Measurements from ENCODE around the gene CRYBA2. TPM values are rescaled to one million over a fixed set of nuclear protein-coding genes. Genes with fewer than 3 reads are reported as not detected.

CRYBA2 gene
- total RNA-seq, 1 donor from 2014 or later: not detected

DNA sequence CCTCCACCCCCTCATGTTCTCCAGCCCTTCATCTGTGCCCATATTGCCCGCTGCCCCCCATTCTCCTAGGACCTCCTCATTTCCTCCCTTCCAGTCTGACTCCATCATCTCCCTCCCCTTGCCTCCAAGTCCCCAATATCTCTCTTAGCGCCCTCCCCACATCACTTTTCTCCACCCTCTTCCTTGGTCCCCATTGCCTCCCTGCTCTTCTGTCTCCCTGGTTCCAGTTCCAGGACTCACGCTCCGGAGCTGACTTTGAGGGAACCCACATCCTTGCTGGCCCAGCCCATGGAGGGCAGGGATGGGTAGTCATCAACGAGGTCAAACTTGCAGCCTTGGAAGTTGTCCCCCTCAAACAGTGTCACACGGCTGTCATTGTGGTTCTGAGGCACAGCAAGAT, 2.6 kb downstream of the CRYBA2 start:
- H3K9me3 Mint-ChIP-seq: no peaks in the 10 kb centered on the region
- H3K36me3 Mint-ChIP-seq (ENCODE audit: low read depth): no peaks in the 10 kb centered on the region
- intact Hi-C loops (cut with micrococcal nuclease): no loop called here
- H3K27me3 Mint-ChIP-seq: peaks cover 76% of the 10 kb centered on the region
- H3K27ac Mint-ChIP-seq: no peak overlapping the region
- TF ChIP-seq, protein P1, sequence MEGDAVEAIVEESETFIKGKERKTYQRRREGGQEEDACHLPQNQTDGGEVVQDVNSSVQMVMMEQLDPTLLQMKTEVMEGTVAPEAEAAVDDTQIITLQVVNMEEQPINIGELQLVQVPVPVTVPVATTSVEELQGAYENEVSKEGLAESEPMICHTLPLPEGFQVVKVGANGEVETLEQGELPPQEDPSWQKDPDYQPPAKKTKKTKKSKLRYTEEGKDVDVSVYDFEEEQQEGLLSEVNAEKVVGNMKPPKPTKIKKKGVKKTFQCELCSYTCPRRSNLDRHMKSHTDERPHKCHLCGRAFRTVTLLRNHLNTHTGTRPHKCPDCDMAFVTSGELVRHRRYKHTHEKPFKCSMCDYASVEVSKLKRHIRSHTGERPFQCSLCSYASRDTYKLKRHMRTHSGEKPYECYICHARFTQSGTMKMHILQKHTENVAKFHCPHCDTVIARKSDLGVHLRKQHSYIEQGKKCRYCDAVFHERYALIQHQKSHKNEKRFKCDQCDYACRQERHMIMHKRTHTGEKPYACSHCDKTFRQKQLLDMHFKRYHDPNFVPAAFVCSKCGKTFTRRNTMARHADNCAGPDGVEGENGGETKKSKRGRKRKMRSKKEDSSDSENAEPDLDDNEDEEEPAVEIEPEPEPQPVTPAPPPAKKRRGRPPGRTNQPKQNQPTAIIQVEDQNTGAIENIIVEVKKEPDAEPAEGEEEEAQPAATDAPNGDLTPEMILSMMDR (IDR thresholded peaks at IDR 0.05): no peak
- peaks cover 14% of the 10 kb centered on the region for H3K4me1 Mint-ChIP-seq
- ChIA-PET CTCF (interaction anchor here (2.4 kb wide), 1 partner anchor 10 kb away, joined by 10 read pairs; no protein-coding TSS in a partner anchor), POLR2A (no interaction called here)
- DNase-seq: no peak
- H3K4me3 Mint-ChIP-seq: no peak overlapping the region
- ATAC-seq (ENCODE audit: low read depth): no peak

DNA sequence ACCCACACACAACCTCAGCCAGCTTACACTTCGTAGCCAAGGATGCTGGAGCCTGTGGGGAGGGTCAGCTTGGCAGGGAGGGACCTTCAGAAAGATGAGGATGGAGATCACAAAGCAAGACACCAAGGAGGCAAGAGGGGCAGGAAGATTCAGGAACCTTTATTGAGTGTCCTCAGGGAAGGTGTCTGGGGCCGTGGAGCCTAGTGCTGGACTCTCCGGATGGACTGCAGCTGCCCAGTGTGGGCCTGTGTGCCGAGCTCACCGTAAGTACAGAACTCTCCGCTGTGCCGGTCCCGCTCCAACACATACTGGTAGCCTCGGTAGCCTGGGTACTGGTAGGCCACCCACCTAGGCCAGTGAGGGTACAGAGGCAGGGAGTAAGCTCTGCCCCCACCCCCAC, 3.2 kb downstream of the CRYBA2 start:
- intact Hi-C loops (cut with micrococcal nuclease): no loop called here
- TF ChIP-seq, protein P1 (IDR thresholded peaks at IDR 0.05): no peak
- H3K4me3 Mint-ChIP-seq: no peak overlapping the region
- no peaks in the 10 kb centered on the region for H3K9me3 Mint-ChIP-seq
- no peaks in the 10 kb centered on the region for H3K36me3 Mint-ChIP-seq (ENCODE audit: low read depth)
- POLR2A ChIA-PET: no interaction called here
- CTCF ChIA-PET: interaction anchor here (1.1 to 2.4 kb wide), 2 partner anchors 9 to 30 kb away, joined by 3 to 10 read pairs; no protein-coding TSS in a partner anchor
- H3K27ac Mint-ChIP-seq: no peak overlapping the region
- peaks cover 12% of the 10 kb centered on the region for H3K4me1 Mint-ChIP-seq
- DNase-seq: no peak
- ATAC-seq (ENCODE audit: low read depth): no peak
- H3K27me3 Mint-ChIP-seq: peaks cover 74% of the 10 kb centered on the region

DNA sequence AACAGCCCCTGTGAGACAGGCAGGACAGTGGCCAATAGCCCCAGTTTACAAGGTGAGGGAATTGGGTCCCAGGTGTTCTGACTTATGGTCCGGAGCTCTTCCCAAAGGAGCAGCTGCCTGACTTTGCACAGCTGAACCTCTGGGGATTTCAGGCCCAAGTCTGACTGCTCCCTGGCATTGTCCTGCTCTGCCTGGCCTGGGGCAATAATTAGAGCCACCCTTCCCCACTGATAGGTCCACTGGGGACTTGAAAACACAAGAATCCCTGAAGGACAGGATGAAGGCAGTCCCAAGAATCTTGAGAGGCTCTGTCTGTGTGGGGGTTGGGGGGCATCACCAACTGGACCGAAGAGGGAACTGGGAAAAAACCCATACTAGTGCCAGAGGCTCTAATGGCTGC, 4.6 kb downstream of the CRYBA2 start:
- intact Hi-C loops (cut with micrococcal nuclease): no loop called here
- no peak overlapping the region for H3K4me3 Mint-ChIP-seq
- CTCF ChIA-PET: interaction anchor here (0.9 kb wide), 1 partner anchor 8 kb away, joined by 3 read pairs; no protein-coding TSS in a partner anchor
- POLR2A ChIA-PET: no interaction called here
- ATAC-seq (ENCODE audit: low read depth) (no peak), DNase-seq (no peak)
- peaks cover 11% of the 10 kb centered on the region for H3K4me1 Mint-ChIP-seq
- TF ChIP-seq, protein P1 (IDR thresholded peaks at IDR 0.05): no peak
- H3K9me3 Mint-ChIP-seq: no peaks in the 10 kb centered on the region
- no peak overlapping the region for H3K27ac Mint-ChIP-seq
- peaks cover 70% of the 10 kb centered on the region for H3K27me3 Mint-ChIP-seq
- H3K36me3 Mint-ChIP-seq (ENCODE audit: low read depth): no peaks in the 10 kb centered on the region

DNA sequence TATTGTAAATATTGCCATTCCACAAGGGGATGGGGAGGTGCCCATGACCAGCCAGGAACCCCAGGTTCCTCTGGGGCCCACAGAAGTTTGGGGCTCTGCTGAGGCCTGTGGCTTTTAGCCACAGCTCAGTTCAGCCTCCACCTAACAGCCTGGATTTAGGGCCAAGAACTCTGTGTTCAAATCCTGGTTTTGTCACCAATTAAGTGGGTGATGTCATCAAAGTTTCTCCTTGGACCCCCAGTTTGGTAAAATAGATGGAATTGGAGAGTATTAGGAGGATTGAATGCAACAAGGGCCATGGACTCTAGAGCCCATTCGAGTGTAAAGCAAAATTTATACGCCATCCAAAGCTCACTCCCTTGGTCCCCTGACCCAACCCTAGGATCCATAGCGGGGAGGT, 5.1 kb downstream of the CRYBA2 start:
- Mint-ChIP-seq H3K27me3 (peaks cover 75% of the 10 kb centered on the region), H3K36me3 (ENCODE audit: low read depth) (no peaks in the 10 kb centered on the region), H3K4me1 (peaks cover 10% of the 10 kb centered on the region), H3K9me3 (no peaks in the 10 kb centered on the region), H3K4me3 (no peak overlapping the region), H3K27ac (no peak overlapping the region)
- ChIA-PET POLR2A (no interaction called here), CTCF (interaction anchor here (0.9 kb wide), 1 partner anchor 8 kb away, joined by 3 read pairs; no protein-coding TSS in a partner anchor)
- ATAC-seq (ENCODE audit: low read depth): no peak
- TF ChIP-seq, protein P1 (IDR thresholded peaks at IDR 0.05): no peak
- DNase-seq: no peak
- intact Hi-C loops (cut with micrococcal nuclease): no loop called here

DNA sequence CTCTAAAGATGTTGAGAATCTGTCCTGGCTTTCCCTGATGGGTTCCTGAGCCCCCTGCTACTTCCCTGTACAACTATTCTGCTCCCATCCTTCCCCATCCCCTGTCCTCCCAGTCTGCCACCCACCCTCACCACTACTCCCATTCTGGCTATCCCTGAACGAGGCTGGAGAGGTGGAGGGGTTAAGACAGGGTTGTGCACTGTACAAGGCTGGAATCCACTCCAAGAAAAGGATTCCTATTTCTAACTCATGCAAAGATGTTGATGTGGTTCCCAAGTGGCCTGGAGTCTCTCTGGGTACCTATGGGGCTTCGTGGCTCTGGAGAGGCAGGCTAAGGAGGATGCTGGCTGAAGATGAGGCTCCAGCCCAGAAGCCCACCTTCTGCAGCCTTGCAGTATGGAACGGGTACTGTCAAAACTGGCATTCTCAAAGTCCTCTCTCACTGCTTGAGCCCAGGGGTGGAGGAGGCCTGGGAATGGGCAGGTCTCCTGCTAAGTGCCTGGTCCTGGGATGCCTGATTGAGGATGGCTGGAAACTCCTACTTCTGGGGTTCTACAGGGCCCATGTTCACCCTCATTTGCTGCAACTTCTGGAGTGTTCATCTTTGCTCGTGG, 7.0 kb downstream of the CRYBA2 start:
- Mint-ChIP-seq H3K27ac (no peak overlapping the region), H3K27me3 (peaks cover 67% of the 10 kb centered on the region), H3K9me3 (no peaks in the 10 kb centered on the region), H3K4me1 (peaks cover 22% of the 10 kb centered on the region), H3K36me3 (ENCODE audit: low read depth) (no peaks in the 10 kb centered on the region), H3K4me3 (no peak overlapping the region)
- TF ChIP-seq, protein P1 (IDR thresholded peaks at IDR 0.05): no peak
- no peak for DNase-seq
- ChIA-PET CTCF (no interaction called here), POLR2A (no interaction called here)
- intact Hi-C loops (cut with micrococcal nuclease): no loop called here
- ATAC-seq (ENCODE audit: low read depth): no peak
